ENCODE results near the gene SNED1.

DNA sequence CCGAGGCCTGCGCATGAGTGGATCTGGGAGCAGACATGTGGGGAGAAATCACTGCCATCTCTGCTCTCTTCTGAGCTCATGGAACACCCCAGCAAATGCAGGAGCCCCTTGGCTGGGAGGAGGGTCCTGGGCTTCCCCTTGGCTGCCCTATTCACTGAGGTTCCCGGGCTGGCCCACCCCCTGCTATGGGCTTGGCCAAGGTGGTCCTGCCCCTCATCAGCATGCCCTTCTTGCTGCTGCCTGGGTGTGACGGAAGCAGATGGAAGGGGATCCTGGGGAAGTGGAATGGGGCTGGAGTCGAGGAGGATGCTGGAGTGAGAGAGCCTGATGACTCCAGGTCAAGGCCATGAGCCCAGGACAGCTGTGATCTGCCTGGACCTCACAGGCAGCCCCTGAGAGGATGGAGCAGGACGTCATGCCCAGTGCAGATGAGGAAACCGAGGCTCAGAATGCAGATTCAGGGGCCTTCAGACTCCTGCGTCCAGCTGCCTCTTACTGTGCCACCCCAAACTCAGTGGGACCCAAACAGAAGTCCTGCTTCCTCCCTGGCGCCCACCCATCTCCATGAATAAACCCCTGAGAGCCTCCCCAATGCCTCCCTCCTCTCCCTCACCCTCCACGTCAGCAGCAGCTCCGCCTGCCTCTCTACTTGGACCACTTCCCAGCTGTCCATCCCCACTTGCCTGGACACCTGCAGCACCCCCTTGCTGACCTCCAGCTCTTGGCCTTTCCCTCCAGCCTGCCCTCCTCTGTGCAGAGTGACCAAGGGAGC lies 4.0 kb downstream of the SNED1 start:
- TF ChIP-seq POLR2A (IDR thresholded peaks at IDR 0.05; ENCODE audit: low read depth, low read length): no peak
- TF ChIP-seq POLR2AphosphoS5 (IDR thresholded peaks at IDR 0.05; ENCODE audit: low read depth, low read length): no peak
- no peak for TF ChIP-seq TAF1 (IDR thresholded peaks at IDR 0.05; ENCODE audit: low read depth, low read length)
- no peak for TF ChIP-seq SPI1 (IDR thresholded peaks at IDR 0.05; ENCODE audit: low read depth, low read length)
- no peak for TF ChIP-seq POU2F2 (IDR thresholded peaks at IDR 0.05; ENCODE audit: low read depth, low read length)
